Measurements from ENCODE around the gene RAB34. TPM values are rescaled to one million over a fixed set of nuclear protein-coding genes. Genes with fewer than 3 reads are reported as not detected.

RAB34 gene
- total and polyA plus RNA-seq, 2 donors (not counting 1 experiment from before 2014, with no cell fraction given): 17.1 to 18.0 TPM

DNA sequence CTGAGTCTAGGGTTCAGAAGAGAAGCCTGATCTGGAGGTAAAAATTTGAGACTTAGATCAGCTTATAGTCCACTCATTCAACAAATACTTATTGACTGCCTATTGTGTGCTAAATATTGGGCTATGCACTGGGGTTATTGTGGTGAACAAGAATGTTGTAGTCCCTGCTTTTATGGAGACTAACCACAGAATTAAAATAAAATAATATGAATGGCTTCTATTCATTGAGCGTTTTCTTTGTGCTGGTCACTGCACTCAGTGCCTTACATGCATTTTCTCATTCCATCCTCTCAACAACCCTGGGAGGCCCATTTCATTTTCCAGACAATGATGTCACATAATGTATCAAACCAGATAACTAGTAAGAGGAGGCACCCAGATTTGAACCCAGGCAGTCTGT lies 15.7 kb upstream of the RAB34 start:
- intact Hi-C loops (cut with micrococcal nuclease): no loop called here
- Histone ChIP-seq H3K27me3 (replicated peaks in 1 of 4; ENCODE audit: control extremely low read depth in 1 of 4, control insufficient read depth in 3 of 4, insufficient read depth in 4 of 4, low read length in 3 of 4) (no peaks in the 10 kb centered on the region), H3K27ac (ENCODE audit: low read length in 2 of 2) (peak overlapping the region in 1 of 2 donors; percentile 36), H3K4me1 (ENCODE audit: control insufficient read depth in 2 of 2, insufficient read depth in 2 of 2, low read length in 2 of 2) (peaks cover 51 to 57% of the 10 kb centered on the region in 2 donors), H2AFZ (ENCODE audit: insufficient read depth, low read depth, low read length, poor library complexity, severe bottlenecking) (no peak overlapping the region), H3K9ac (ENCODE audit: low read length) (no peak overlapping the region), H3K4me3 (ENCODE audit: control extremely low read depth in 1 of 5, extremely low read depth in 1 of 5, insufficient read depth in 1 of 5, low read depth in 2 of 5, low read length in 4 of 5) (no peak overlapping the region), H4K20me1 (ENCODE audit: control insufficient read depth, insufficient read depth, low read length, poor library complexity, severe bottlenecking) (no peaks in the 10 kb centered on the region), H3K79me2 (ENCODE audit: control insufficient read depth, insufficient read depth, low read length) (peaks cover 57% of the 10 kb centered on the region), H3K9me3 (ENCODE audit: control extremely low read depth in 1 of 3, control insufficient read depth in 2 of 3, insufficient read depth in 1 of 3, low read length in 2 of 3) (peaks cover 0 to 11% (median 0%) of the 10 kb centered on the region in 3 donors), H3K36me3 (replicated peaks in 1 of 2; ENCODE audit: control extremely low read depth in 1 of 2, control insufficient read depth in 1 of 2, extremely low read depth in 1 of 2, insufficient read depth in 2 of 2, low read length in 1 of 2) (peaks cover 0 to 11% of the 10 kb centered on the region in 2 experiments), H3K4me2 (replicated peaks; ENCODE audit: low read depth, low read length, poor library complexity, severe bottlenecking) (no peak overlapping the region)
- no peaks in the 10 kb centered on the region for H3K9me3 Mint-ChIP-seq (ENCODE audit: insufficient read depth)
- H3K4me1 Mint-ChIP-seq: peaks cover 61% of the 10 kb centered on the region
- H3K27ac Mint-ChIP-seq: peak overlapping the region; percentile 81
- WGBS (ENCODE audit: insufficient coverage): no CpG with 5 or more reads among the region's 1 CpG
- TF ChIP-seq EZH2 (IDR thresholded peaks at IDR 0.05; ENCODE audit: borderline replicate concordance, insufficient read depth, low read depth, low read length, poor library complexity, severe bottlenecking): no peak
- no peaks in the 10 kb centered on the region for H3K27me3 Mint-ChIP-seq
- ChIA-PET CTCF (interaction anchor here (15.9 kb wide), 1 partner anchor 13 kb away, joined by 1020 read pairs; the partner anchor contains the start of gene TRAF4), POLR2A (interaction anchor here (13.3 kb wide), 1 partner anchor 11 kb away, joined by 511 read pairs; the partner anchor contains the start of gene TRAF4)
- no peak overlapping the region for H3K4me3 Mint-ChIP-seq
- no peak for ATAC-seq (ENCODE audit: low read depth)
- DNase-seq: no peak

DNA sequence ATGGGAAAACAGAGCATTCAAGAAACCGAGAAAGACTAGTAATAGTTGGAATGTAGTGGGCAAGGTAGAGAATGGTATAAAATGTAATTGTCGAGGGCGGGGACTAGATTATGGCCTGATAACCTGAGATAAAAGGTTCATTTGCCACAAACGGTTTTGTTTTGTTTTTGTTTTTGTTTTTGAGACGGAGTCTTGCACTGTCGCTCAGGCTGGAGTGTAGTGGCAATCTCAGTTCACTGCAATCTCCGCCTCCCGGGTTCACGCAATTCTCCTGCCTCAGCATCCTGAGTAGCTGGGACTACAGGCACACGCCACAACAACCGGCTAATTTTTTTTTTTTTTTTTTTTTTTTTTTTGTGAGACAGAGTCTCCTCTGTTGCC lies 12.3 kb upstream of the RAB34 start:
- POLR2A ChIA-PET: interaction anchor here (0.7 to 13.3 kb wide), 5 partner anchors 10 to 564 kb away, joined by 5 to 511 read pairs (median 20); partner anchors contain the start of genes PROCA1, RPL23A and TRAF4
- Mint-ChIP-seq H3K4me3 (peak overlapping the region; percentile 13), H3K27ac (peak overlapping the region; percentile 20), H3K27me3 (no peaks in the 10 kb centered on the region), H3K9me3 (ENCODE audit: insufficient read depth) (no peaks in the 10 kb centered on the region), H3K4me1 (peaks cover 59% of the 10 kb centered on the region)
- H3K4me2 ChIP-seq (replicated peaks; ENCODE audit: low read depth, low read length, poor library complexity, severe bottlenecking): no peak overlapping the region
- DNase-seq (no peak), ATAC-seq (ENCODE audit: low read depth) (no peak)
- H3K9ac ChIP-seq (ENCODE audit: low read length): no peak overlapping the region
- no peak overlapping the region for H2AFZ ChIP-seq (ENCODE audit: insufficient read depth, low read depth, low read length, poor library complexity, severe bottlenecking)
- no peaks in the 10 kb centered on the region for H3K27me3 ChIP-seq (replicated peaks in 1 of 4; ENCODE audit: control extremely low read depth in 1 of 4, control insufficient read depth in 3 of 4, insufficient read depth in 4 of 4, low read length in 3 of 4)
- no peak overlapping the region for H3K4me3 ChIP-seq (ENCODE audit: control extremely low read depth in 1 of 5, extremely low read depth in 1 of 5, insufficient read depth in 1 of 5, low read depth in 2 of 5, low read length in 4 of 5)
- H3K36me3 ChIP-seq (replicated peaks in 1 of 2; ENCODE audit: control extremely low read depth in 1 of 2, control insufficient read depth in 1 of 2, extremely low read depth in 1 of 2, insufficient read depth in 2 of 2, low read length in 1 of 2): peaks cover 0 to 4% of the 10 kb centered on the region in 2 experiments
- H3K4me1 ChIP-seq (ENCODE audit: control insufficient read depth in 2 of 2, insufficient read depth in 2 of 2, low read length in 2 of 2): peaks cover 45 to 59% of the 10 kb centered on the region in 2 donors
- peaks cover 10% of the 10 kb centered on the region for H4K20me1 ChIP-seq (ENCODE audit: control insufficient read depth, insufficient read depth, low read length, poor library complexity, severe bottlenecking)
- 88% methylated on average over 9 of the region's 11 CpGs for whole genome bisulfite sequencing (ENCODE audit: insufficient coverage)
- peaks cover 42% of the 10 kb centered on the region for H3K79me2 ChIP-seq (ENCODE audit: control insufficient read depth, insufficient read depth, low read length)
- H3K9me3 ChIP-seq (ENCODE audit: control extremely low read depth in 1 of 3, control insufficient read depth in 2 of 3, insufficient read depth in 1 of 3, low read length in 2 of 3): no peaks in the 10 kb centered on the region
- H3K27ac ChIP-seq (ENCODE audit: low read length in 2 of 2): peak overlapping the region in 1 of 2 donors; percentile 97
- CTCF ChIA-PET: interaction anchor here (15.9 kb wide), 1 partner anchor 16 kb away, joined by 1020 read pairs; the partner anchor contains the start of gene TRAF4
- TF ChIP-seq, protein P1, sequence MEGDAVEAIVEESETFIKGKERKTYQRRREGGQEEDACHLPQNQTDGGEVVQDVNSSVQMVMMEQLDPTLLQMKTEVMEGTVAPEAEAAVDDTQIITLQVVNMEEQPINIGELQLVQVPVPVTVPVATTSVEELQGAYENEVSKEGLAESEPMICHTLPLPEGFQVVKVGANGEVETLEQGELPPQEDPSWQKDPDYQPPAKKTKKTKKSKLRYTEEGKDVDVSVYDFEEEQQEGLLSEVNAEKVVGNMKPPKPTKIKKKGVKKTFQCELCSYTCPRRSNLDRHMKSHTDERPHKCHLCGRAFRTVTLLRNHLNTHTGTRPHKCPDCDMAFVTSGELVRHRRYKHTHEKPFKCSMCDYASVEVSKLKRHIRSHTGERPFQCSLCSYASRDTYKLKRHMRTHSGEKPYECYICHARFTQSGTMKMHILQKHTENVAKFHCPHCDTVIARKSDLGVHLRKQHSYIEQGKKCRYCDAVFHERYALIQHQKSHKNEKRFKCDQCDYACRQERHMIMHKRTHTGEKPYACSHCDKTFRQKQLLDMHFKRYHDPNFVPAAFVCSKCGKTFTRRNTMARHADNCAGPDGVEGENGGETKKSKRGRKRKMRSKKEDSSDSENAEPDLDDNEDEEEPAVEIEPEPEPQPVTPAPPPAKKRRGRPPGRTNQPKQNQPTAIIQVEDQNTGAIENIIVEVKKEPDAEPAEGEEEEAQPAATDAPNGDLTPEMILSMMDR (IDR thresholded peaks at IDR 0.05): no peak
- no peak for TF ChIP-seq EZH2 (IDR thresholded peaks at IDR 0.05; ENCODE audit: borderline replicate concordance, insufficient read depth, low read depth, low read length, poor library complexity, severe bottlenecking)
- intact Hi-C loops (cut with micrococcal nuclease): loop anchor here (2.0 kb wide), 1 partner anchor 83 kb away; no protein-coding TSS in a partner anchor
